CD4-positive, alpha-beta T cell treated with Interleukin-12 subunit alpha and Interleukin-12 subunit beta, for 1 hour (primary cell): ENCODE measurements around the gene CPEB3.

Source experiments
- DNase-seq: peaks from one replicate; pipeline ENCODE4 v3.0.0-alpha.2; 2020

Gene CPEB3

GRCh38 chr10:92024700-92025099, 266.2 kb downstream of the CPEB3 start:
- DNase-seq, result no peak

DNA sequence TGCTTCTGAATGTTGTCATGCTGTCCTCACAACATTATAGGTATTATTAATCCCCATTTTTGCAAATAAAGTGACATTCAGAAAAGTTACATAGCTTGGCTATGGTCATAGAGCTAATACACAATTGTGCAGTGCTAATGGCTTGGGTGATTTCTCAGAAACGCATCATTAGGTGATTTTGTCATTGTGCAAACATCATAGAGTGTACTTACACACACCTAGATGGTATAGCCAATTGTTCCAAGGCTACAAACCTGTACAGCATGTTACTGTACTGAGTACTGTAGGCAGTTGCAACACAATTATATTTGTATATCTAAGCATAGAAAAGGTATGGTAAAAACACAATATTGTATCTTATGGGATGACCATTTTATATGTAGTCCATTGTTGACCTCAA, 276.3 kb downstream of the CPEB3 start:
- DNase-seq, result no peak

GRCh38 chr10:92011560-92012214, 279.2 kb downstream of the CPEB3 start:
- no peak for DNase-seq

DNA sequence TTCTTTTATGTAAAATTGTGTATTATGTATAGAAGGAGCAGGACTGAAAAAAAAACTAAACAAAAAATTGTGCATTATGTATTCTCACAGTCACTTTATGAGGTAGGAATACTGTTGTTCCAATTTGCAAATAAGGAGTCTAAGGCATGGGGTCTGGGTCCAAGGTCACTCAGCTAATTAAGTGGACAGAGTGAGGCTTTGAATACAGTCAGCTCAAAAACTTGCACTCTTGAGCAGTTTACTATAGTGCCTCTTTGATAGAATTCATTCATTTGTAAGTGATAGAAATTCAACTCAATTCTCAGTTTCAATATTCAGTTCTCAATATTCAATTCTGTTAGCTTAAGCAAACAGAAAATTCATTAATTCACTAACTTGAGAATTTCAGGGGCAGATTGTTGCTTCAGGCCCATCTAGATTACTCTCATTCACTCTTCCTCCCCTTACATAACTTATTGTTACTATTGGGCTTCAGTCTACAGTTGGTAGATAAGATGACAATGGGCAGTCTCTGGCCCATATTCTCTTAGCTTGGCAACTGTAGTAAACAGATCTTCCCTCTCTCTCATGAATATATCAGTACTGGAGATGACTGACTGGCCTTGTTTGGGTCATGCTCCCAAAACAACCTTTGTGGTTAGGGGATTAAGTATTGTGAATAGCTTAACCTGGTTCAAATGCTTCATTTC, 280.7 kb downstream of the CPEB3 start:
- DNase-seq, result no peak

GRCh38 chr10:92009445-92009844, 281.4 kb downstream of the CPEB3 start:
- DNase-seq, result no peak

- DNase-seq, result no peak
Measured at GRCh38 chr10:92005978-92006377, 284.9 kb downstream of the CPEB3 start.

DNA sequence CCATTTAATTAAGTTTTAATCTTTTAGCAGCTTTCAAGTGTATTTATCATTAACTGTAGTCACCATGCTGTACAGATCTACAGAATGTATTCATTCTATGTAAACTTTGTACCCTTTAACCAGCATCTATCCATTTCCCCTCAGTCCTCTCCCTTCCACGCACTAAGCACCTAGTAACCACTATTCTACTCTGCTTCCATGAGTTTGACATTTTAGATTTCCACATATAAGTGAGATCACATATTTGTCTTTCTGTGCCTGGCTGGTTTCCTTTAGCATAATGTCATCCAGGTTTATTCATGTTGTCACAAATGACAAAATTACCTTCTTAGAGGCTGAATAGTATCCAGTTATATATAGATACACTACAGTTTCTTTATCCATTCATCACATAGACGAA, 287.6 kb downstream of the CPEB3 start:
- no peak for DNase-seq

- no peak for DNase-seq
Measured at GRCh38 chr10:92001995-92002394, 288.9 kb downstream of the CPEB3 start.

DNA sequence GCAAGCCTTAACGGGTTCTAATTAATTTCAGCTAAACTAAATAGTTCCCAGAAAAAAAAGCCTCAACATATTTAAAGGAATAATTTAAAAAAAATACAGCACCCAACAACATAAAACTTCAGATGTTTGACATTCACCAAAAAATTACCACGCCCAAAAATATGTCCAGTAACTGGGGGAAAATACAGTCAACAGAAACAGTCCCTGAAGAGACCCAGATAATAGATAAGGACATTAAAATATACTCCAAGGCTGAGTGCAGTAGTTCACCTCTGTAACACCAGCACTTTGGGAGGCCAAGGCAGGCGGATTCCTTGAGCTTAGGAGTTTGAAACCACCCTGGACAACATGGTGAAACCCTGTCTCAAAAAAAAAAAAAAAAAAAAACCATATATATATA, 289.3 kb downstream of the CPEB3 start:
- no peak for DNase-seq
